HepG2 (cell line): ENCODE data around the gene PFN4. TPM values are rescaled to one million over a fixed set of nuclear protein-coding genes. Genes with fewer than 3 reads are reported as not detected.
A peak's percentile ranks its signal among the peaks of the same experiment; 100 is the strongest.

ENCODE experiments used
- AHR ChIP-seq: IDR thresholded peaks from 2 replicates; pipeline ENCODE4 v1.6.1; 2018; ENCODE audit warnings: missing genetic modification reagents, missing compliant biosample characterization
- SSRP1 ChIP-seq: IDR thresholded peaks from 2 replicates; pipeline ENCODE4 v1.6.1; 2016; ENCODE audit warnings: control low read depth
- TFDP2 ChIP-seq: sonication (generic); formaldehyde crosslinking; IDR thresholded peaks from 2 replicates; pipeline ENCODE4 v1.4.0; 2020; ENCODE audit warnings: missing genetic modification reagents
- THAP11 ChIP-seq: IDR thresholded peaks from 2 replicates; pipeline ENCODE4 v1.6.1; 2016; ENCODE audit warnings: missing biosample characterization, missing genetic modification reagents
- TSC22D2 ChIP-seq: sonication (generic); formaldehyde crosslinking; IDR thresholded peaks from 2 replicates; pipeline ENCODE4 v1.5.1; 2020; ENCODE audit warnings: missing genetic modification reagents, mild to moderate bottlenecking, borderline replicate concordance
- ZBTB20 ChIP-seq: sonication (generic); formaldehyde crosslinking; IDR thresholded peaks from 2 replicates; pipeline ENCODE4 v1.8.1; 2023; ENCODE audit warnings: missing genetic modification reagents, low read depth, mild to moderate bottlenecking, borderline replicate concordance
- ZNF558 ChIP-seq: sonication (generic); formaldehyde crosslinking; IDR thresholded peaks from 2 replicates; pipeline ENCODE4 v1.9.0; 2022; ENCODE audit warnings: mild to moderate bottlenecking, missing genetic modification reagents, borderline replicate concordance
- ZNF614 ChIP-seq: IDR thresholded peaks from 2 replicates; pipeline ENCODE4 v1.6.1; 2018; ENCODE audit warnings: missing biosample characterization, missing genetic modification reagents, inconsistent platforms, borderline replicate concordance
- ZNF746 ChIP-seq: sonication (generic); formaldehyde crosslinking; IDR thresholded peaks from 2 replicates; pipeline ENCODE4 v1.8.0; 2022; ENCODE audit warnings: mild to moderate bottlenecking, missing genetic modification reagents
- polyA plus RNA-seq, 8 experiments: library from polyadenylated mRNA; depleted of rRNA in 3 of 8; stranded (reverse) in 7 of 8; unstranded in 1 of 8; fragments of >200 nt; fragmentation: Illumina TruSeq in 4 of 8; extraction: Trizol in 4 of 8; gene quantifications; 2 replicates each; pipeline versions ENCODE4 v1.2.1 to v1.2.3, GENCODE V29; 2011 to 2016; ENCODE audit warnings: low read depth in 4 of 8, missing spikeins in 1 of 8, mixed read lengths in 1 of 8; ENCODE audit not compliant: insufficient read depth in 1 of 8
- total RNA-seq, 5 experiments: library from RNA; depleted of rRNA; stranded (reverse); fragments of >200 nt; fragmentation: Illumina TruSeq; extraction: Trizol; gene quantifications; 2 replicates each; pipeline ENCODE4 v1.2.3, GENCODE V29; 2016; ENCODE audit warnings: low read depth in 1 of 5
- TF ChIP-seq, protein P1 (sequence below): sonication (generic); formaldehyde crosslinking; IDR thresholded peaks from 2 replicates; pipeline ENCODE4 v1.8.1; 2023; ENCODE audit warnings: mild to moderate bottlenecking, missing genetic modification reagents
- TF ChIP-seq, protein P2 (sequence below): conservative IDR thresholded peaks from 2 replicates; pipeline ENCODE4 v1.6.1; 2018; ENCODE audit warnings: missing genetic modification reagents
- TF ChIP-seq, protein P3 (sequence below): sonication (generic); formaldehyde crosslinking; IDR thresholded peaks from 2 replicates; pipeline ENCODE4 v1.9.0; 2021; ENCODE audit warnings: mild to moderate bottlenecking, missing genetic modification reagents

The PFN4 gene
- total and polyA plus RNA-seq, 2 of the 13 experiments (the other 11 are each of a cell fraction or from before 2014, with no cell fraction given): 0.12 to 0.20 TPM

DNA sequence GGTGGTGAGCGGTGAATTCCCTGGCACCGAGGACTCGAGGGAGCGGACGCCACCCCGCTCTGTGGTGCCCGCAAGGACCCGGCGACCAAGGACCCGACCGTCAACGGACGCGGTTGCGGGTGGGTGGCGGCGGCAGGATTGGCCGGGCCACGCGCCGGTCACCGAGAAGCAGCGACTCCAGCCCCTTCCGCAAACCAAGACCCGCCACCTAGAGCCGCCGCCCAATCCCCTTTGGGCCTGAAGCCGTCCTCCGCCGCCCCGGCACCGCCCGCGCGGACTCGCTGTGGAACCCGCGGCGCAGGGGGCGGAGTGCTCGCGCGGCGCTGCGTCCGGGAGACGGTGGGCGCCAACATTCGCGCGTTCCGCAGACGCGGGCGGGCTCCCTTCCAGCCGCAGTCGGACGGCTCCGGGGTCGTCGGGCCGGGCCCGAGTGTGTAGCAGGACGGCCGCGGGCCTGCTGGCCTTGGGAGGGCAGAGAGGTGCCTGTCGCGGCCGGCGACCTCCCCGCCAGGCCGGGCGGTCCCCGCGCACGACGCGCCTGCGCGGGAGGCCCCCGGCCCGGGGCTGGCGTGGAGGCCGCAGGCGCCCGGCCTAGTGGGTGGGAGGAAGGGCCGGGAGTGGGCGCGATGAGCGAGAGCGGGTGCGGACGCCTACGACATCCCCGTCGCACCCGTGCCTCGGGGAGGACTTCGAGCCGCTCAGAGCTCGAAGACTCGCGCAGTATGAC lies at the start of gene PFN4, which contains the start of gene FAM228B (continued):
- TF ChIP-seq TFDP2 (CRISPR knock-in tag): peak; percentile 72
- TF ChIP-seq, protein P1, sequence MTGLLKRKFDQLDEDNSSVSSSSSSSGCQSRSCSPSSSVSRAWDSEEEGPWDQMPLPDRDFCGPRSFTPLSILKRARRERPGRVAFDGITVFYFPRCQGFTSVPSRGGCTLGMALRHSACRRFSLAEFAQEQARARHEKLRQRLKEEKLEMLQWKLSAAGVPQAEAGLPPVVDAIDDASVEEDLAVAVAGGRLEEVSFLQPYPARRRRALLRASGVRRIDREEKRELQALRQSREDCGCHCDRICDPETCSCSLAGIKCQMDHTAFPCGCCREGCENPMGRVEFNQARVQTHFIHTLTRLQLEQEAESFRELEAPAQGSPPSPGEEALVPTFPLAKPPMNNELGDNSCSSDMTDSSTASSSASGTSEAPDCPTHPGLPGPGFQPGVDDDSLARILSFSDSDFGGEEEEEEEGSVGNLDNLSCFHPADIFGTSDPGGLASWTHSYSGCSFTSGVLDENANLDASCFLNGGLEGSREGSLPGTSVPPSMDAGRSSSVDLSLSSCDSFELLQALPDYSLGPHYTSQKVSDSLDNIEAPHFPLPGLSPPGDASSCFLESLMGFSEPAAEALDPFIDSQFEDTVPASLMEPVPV (CRISPR knock-in tag): peak; percentile 87; the same call in 1 of the 2 replicates
- TF ChIP-seq, protein P2, sequence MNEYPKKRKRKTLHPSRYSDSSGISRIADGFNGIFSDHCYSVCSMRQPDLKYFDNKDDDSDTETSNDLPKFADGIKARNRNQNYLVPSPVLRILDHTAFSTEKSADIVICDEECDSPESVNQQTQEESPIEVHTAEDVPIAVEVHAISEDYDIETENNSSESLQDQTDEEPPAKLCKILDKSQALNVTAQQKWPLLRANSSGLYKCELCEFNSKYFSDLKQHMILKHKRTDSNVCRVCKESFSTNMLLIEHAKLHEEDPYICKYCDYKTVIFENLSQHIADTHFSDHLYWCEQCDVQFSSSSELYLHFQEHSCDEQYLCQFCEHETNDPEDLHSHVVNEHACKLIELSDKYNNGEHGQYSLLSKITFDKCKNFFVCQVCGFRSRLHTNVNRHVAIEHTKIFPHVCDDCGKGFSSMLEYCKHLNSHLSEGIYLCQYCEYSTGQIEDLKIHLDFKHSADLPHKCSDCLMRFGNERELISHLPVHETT (CRISPR knock-in tag): no peak; the same call in 1 of the 2 replicates
- peak; percentile 90 for TF ChIP-seq TSC22D2 (CRISPR knock-in tag)
- TF ChIP-seq ZNF614 (CRISPR knock-in tag): peak; percentile 26; the same call in 1 of the 2 replicates
- TF ChIP-seq AHR (CRISPR knock-in tag): no peak; the same call in 1 of the 2 replicates
- no peak; the same call in 1 of the 2 replicates for TF ChIP-seq ZNF746
- no peak; the same call in 1 of the 2 replicates for TF ChIP-seq ZBTB20 (CRISPR knock-in tag)
- TF ChIP-seq ZNF558 (CRISPR knock-in tag): peak; percentile 70; the same call in 1 of the 2 replicates
- TF ChIP-seq, protein P3, sequence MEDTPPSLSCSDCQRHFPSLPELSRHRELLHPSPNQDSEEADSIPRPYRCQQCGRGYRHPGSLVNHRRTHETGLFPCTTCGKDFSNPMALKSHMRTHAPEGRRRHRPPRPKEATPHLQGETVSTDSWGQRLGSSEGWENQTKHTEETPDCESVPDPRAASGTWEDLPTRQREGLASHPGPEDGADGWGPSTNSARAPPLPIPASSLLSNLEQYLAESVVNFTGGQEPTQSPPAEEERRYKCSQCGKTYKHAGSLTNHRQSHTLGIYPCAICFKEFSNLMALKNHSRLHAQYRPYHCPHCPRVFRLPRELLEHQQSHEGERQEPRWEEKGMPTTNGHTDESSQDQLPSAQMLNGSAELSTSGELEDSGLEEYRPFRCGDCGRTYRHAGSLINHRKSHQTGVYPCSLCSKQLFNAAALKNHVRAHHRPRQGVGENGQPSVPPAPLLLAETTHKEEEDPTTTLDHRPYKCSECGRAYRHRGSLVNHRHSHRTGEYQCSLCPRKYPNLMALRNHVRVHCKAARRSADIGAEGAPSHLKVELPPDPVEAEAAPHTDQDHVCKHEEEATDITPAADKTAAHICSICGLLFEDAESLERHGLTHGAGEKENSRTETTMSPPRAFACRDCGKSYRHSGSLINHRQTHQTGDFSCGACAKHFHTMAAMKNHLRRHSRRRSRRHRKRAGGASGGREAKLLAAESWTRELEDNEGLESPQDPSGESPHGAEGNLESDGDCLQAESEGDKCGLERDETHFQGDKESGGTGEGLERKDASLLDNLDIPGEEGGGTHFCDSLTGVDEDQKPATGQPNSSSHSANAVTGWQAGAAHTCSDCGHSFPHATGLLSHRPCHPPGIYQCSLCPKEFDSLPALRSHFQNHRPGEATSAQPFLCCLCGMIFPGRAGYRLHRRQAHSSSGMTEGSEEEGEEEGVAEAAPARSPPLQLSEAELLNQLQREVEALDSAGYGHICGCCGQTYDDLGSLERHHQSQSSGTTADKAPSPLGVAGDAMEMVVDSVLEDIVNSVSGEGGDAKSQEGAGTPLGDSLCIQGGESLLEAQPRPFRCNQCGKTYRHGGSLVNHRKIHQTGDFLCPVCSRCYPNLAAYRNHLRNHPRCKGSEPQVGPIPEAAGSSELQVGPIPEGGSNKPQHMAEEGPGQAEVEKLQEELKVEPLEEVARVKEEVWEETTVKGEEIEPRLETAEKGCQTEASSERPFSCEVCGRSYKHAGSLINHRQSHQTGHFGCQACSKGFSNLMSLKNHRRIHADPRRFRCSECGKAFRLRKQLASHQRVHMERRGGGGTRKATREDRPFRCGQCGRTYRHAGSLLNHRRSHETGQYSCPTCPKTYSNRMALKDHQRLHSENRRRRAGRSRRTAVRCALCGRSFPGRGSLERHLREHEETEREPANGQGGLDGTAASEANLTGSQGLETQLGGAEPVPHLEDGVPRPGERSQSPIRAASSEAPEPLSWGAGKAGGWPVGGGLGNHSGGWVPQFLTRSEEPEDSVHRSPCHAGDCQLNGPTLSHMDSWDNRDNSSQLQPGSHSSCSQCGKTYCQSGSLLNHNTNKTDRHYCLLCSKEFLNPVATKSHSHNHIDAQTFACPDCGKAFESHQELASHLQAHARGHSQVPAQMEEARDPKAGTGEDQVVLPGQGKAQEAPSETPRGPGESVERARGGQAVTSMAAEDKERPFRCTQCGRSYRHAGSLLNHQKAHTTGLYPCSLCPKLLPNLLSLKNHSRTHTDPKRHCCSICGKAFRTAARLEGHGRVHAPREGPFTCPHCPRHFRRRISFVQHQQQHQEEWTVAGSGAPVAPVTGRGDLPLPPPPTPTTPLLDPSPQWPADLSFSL (CRISPR knock-in tag): no peak
- peak; percentile 67 for TF ChIP-seq THAP11 (CRISPR knock-in tag)
- no peak for TF ChIP-seq SSRP1 (CRISPR knock-in tag)
